ENCODE results near the gene OR51B4. TPM values are rescaled to one million over a fixed set of nuclear protein-coding genes. Genes with fewer than 3 reads are reported as not detected.

OR51B4 gene
- total and polyA plus RNA-seq, 2 of the 13 experiments (the other 11 are each of a cell fraction or from before 2014, with no cell fraction given): 0.11 to 0.33 TPM

GRCh38 chr11:5286901-5287300 lies 14.8 kb downstream of the OR51B4 start:
- no peak overlapping the region for H3K4me3 ChIP-seq (replicated peaks in 1 of 3; ENCODE audit: insufficient read depth in 1 of 3, low read depth in 2 of 3, low read length in 3 of 3)
- intact Hi-C loops (cut with micrococcal nuclease; ENCODE audit: unreplicated experiment): no loop called here
- in situ Hi-C loops (cut with HindIII; ENCODE audit: extremely low pct_ligation_motif_present, low pct_unique_long_range_greater_than_20kb): no loop called here
- H3K36me3 ChIP-seq (replicated peaks in 1 of 2; ENCODE audit: control insufficient read depth in 1 of 2, insufficient read depth in 2 of 2, low read length in 2 of 2): no peaks in the 10 kb centered on the region
- no peak overlapping the region for H3K27ac ChIP-seq (ENCODE audit: extremely low read length, insufficient read depth, low read length)
- ChIA-PET POLR2A (no interaction called here), CTCF (ENCODE audit: low intra/inter-chr PET ratio, low total read pairs) (no interaction called here)
- no peak for TF ChIP-seq ZBTB7A (CRISPR knock-in tag; IDR thresholded peaks at IDR 0.05)
- no peak for TF ChIP-seq RFX1 (IDR thresholded peaks at IDR 0.05)
- no peak for TF ChIP-seq ZNF10 (CRISPR knock-in tag; IDR thresholded peaks at IDR 0.05; ENCODE audit: borderline replicate concordance, low read depth)
- no peak for TF ChIP-seq HNRNPK (IDR thresholded peaks at IDR 0.05; ENCODE audit: low read depth, low read length, poor library complexity, severe bottlenecking)
- no peak for TF ChIP-seq ZNF577 (CRISPR knock-in tag; IDR thresholded peaks at IDR 0.05; ENCODE audit: borderline replicate concordance, low read depth)
- no peaks in the 10 kb centered on the region for H3K79me2 ChIP-seq (ENCODE audit: insufficient read depth, low read length)
- WGBS (ENCODE audit: low lambda C conversion rate): 0% methylated on average over 3 of the region's 3 CpGs
- no peaks in the 10 kb centered on the region for H3K9me3 ChIP-seq (ENCODE audit: low read length)
- FAIRE-seq (no peak), DNase-seq (ENCODE audit: low spot score) (no peak), ATAC-seq (no peak)
- no peak overlapping the region for H3K9ac ChIP-seq (ENCODE audit: insufficient read depth, low read depth, low read length)
- H3K4me1 ChIP-seq (ENCODE audit: insufficient read depth, low read length): no peaks in the 10 kb centered on the region
- no peaks in the 10 kb centered on the region for H4K20me1 ChIP-seq (ENCODE audit: insufficient read depth, low read length)
- no TSS peak for BruUV-seq (replicated peaks)
- H3K4me2 ChIP-seq (ENCODE audit: low read depth, low read length): no peak overlapping the region
- H2AFZ ChIP-seq (ENCODE audit: low read length): no peak overlapping the region
- no peaks in the 10 kb centered on the region for H3K27me3 ChIP-seq (ENCODE audit: control insufficient read depth in 1 of 2, insufficient read depth in 2 of 2, low read length in 2 of 2)

- ATAC-seq (no peak), DNase-seq (ENCODE audit: low spot score) (no peak), FAIRE-seq (no peak)
- in situ Hi-C loops (cut with HindIII; ENCODE audit: extremely low pct_ligation_motif_present, low pct_unique_long_range_greater_than_20kb): no loop called here
- POLR2A ChIA-PET: no interaction called here
- WGBS (ENCODE audit: low lambda C conversion rate): 0% methylated on average over 1 of the region's 1 CpG
- H3K4me2 ChIP-seq (ENCODE audit: low read depth, low read length): no peak overlapping the region
- CTCF ChIA-PET (ENCODE audit: low intra/inter-chr PET ratio, low total read pairs): no interaction called here
- H3K9ac ChIP-seq (ENCODE audit: insufficient read depth, low read depth, low read length): no peak overlapping the region
- H4K20me1 ChIP-seq (ENCODE audit: insufficient read depth, low read length): no peaks in the 10 kb centered on the region
- no peaks in the 10 kb centered on the region for H3K9me3 ChIP-seq (ENCODE audit: low read length)
- no peak overlapping the region for H2AFZ ChIP-seq (ENCODE audit: low read length)
- no peak overlapping the region for H3K4me3 ChIP-seq (replicated peaks in 1 of 3; ENCODE audit: insufficient read depth in 1 of 3, low read depth in 2 of 3, low read length in 3 of 3)
- no peaks in the 10 kb centered on the region for H3K4me1 ChIP-seq (ENCODE audit: insufficient read depth, low read length)
- H3K36me3 ChIP-seq (replicated peaks in 1 of 2; ENCODE audit: control insufficient read depth in 1 of 2, insufficient read depth in 2 of 2, low read length in 2 of 2): no peaks in the 10 kb centered on the region
- intact Hi-C loops (cut with micrococcal nuclease; ENCODE audit: unreplicated experiment): no loop called here
- H3K27ac ChIP-seq (ENCODE audit: extremely low read length, insufficient read depth, low read length): no peak overlapping the region
- no peaks in the 10 kb centered on the region for H3K79me2 ChIP-seq (ENCODE audit: insufficient read depth, low read length)
- TF ChIP-seq JDP2 (CRISPR knock-in tag; IDR thresholded peaks at IDR 0.05; ENCODE audit: borderline replicate concordance): no peak
- no peak for TF ChIP-seq TFDP2 (CRISPR knock-in tag; IDR thresholded peaks at IDR 0.05)
- no peak for TF ChIP-seq ZNF569 (CRISPR knock-in tag; IDR thresholded peaks at IDR 0.05; ENCODE audit: borderline replicate concordance)
- no peak for TF ChIP-seq RCOR2 (CRISPR knock-in tag; IDR thresholded peaks at IDR 0.05)
- no peak for TF ChIP-seq ATF5 (CRISPR knock-in tag; IDR thresholded peaks at IDR 0.05; ENCODE audit: low read depth)
- TF ChIP-seq RXRB (CRISPR knock-in tag; IDR thresholded peaks at IDR 0.05; ENCODE audit: borderline replicate concordance): no peak
- TF ChIP-seq RFXANK (CRISPR knock-in tag; IDR thresholded peaks at IDR 0.05): no peak
- TF ChIP-seq CBX2 (IDR thresholded peaks at IDR 0.05; ENCODE audit: low read depth, low read length): no peak
- no peak for TF ChIP-seq CBX2 (CRISPR knock-in tag; IDR thresholded peaks at IDR 0.05; ENCODE audit: low read depth)
- no peak for TF ChIP-seq ZNF383 (CRISPR knock-in tag; IDR thresholded peaks at IDR 0.05; ENCODE audit: borderline replicate concordance)
- no peaks in the 10 kb centered on the region for H3K27me3 ChIP-seq (ENCODE audit: control insufficient read depth in 1 of 2, insufficient read depth in 2 of 2, low read length in 2 of 2)
- BruUV-seq (replicated peaks): no TSS peak
These were observed 15.4 kb downstream of the OR51B4 start for GRCh38 chr11:5286351-5286750.

All from HepG2 (cell line).